Neural crest cell (in vitro differentiated cells): ENCODE measurements around the gene PRAMEF20. TPM values are rescaled to one million over a fixed set of nuclear protein-coding genes. Genes with fewer than 3 reads are reported as not detected.

ENCODE experiments used
- DNase-seq: peaks from one replicate; pipeline ENCODE4 v3.0.0; 2021; ENCODE audit warnings: low read depth, mixed read lengths, low spot score
- H3K27ac Mint-ChIP-seq: one replicate; pipeline ENCODE4 v1.8.0; 2021; ENCODE audit warnings: mild to moderate bottlenecking, mixed read lengths; ENCODE audit not compliant: unreplicated experiment
- H3K27me3 Mint-ChIP-seq: 2 replicates; pipeline ENCODE4 v1.8.0; 2021; ENCODE audit warnings: low read depth, mild to moderate bottlenecking, mixed read lengths
- H3K36me3 Mint-ChIP-seq: 2 replicates; pipeline ENCODE4 v1.8.0; 2021; ENCODE audit warnings: low read depth, mild to moderate bottlenecking, mixed read lengths
- H3K4me1 Mint-ChIP-seq: 2 replicates; pipeline ENCODE4 v1.8.0; 2021; ENCODE audit warnings: mixed read lengths
- H3K4me3 Mint-ChIP-seq: one replicate; pipeline ENCODE4 v1.8.0; 2021; ENCODE audit warnings: mild to moderate bottlenecking, mixed read lengths
- H3K9me3 Mint-ChIP-seq: 2 replicates; pipeline ENCODE4 v1.8.0; 2021; ENCODE audit warnings: mixed read lengths
- CTCF ChIP-seq: fragments of 200-600 bp; sonication (generic); conservative IDR thresholded peaks from 2 replicates; pipeline ENCODE4 v1.5.0; 2021; ENCODE audit warnings: antibody characterized with exemption, mild to moderate bottlenecking
- total RNA-seq: library from RNA; stranded (reverse); gene quantifications from 2 replicates; pipeline ENCODE4 v1.2.1, GENCODE V29; 2021

Gene PRAMEF20
- total RNA-seq, 1 donor from 2014 or later = not detected

GRCh38 chr1:13462682-13463081 is 52.4 kb downstream of the PRAMEF20 start:
- no peak for DNase-seq
- Mint-ChIP-seq H3K4me1 (no peaks in the 10 kb centered on the region), H3K9me3 (no peaks in the 10 kb centered on the region), H3K4me3 (no peak overlapping the region), H3K27me3 (peaks cover 65% of the 10 kb centered on the region), H3K27ac (no peak overlapping the region), H3K36me3 (no peaks in the 10 kb centered on the region)
- TF ChIP-seq CTCF = no peak

- H3K36me3 Mint-ChIP-seq = no peaks in the 10 kb centered on the region
- H3K27ac Mint-ChIP-seq = no peak overlapping the region
- no peaks in the 10 kb centered on the region for H3K9me3 Mint-ChIP-seq
- no peaks in the 10 kb centered on the region for H3K4me1 Mint-ChIP-seq
- H3K27me3 Mint-ChIP-seq = peaks cover 53% of the 10 kb centered on the region
- DNase-seq = no peak
- TF ChIP-seq CTCF = no peak
- H3K4me3 Mint-ChIP-seq = no peak overlapping the region
Observed at GRCh38 chr1:13465515-13465914, 55.3 kb downstream of the PRAMEF20 start.

- H3K4me3 Mint-ChIP-seq = no peak overlapping the region
- H3K36me3 Mint-ChIP-seq = no peaks in the 10 kb centered on the region
- peak; percentile 6 for DNase-seq
- peaks cover 2% of the 10 kb centered on the region for H3K9me3 Mint-ChIP-seq
- TF ChIP-seq CTCF = peak; percentile 49
- H3K27ac Mint-ChIP-seq = no peak overlapping the region
- H3K27me3 Mint-ChIP-seq = peaks cover 38% of the 10 kb centered on the region
- H3K4me1 Mint-ChIP-seq = no peaks in the 10 kb centered on the region
Observed at GRCh38 chr1:13469343-13469742, 59.1 kb downstream of the PRAMEF20 start.

Other genes with a start within 250 kb of the PRAMEF20 start
- not detected in 2 replicates for gene HNRNPCL4, start 244.8 kb upstream of the PRAMEF20 start, total RNA-seq
- gene PRAMEF9, start 238.6 kb upstream of the PRAMEF20 start, total RNA-seq = not detected in 2 replicates
- not detected in 2 replicates for gene PRAMEF13, start 209.0 kb upstream of the PRAMEF20 start, total RNA-seq
- gene PRAMEF18, start 184.3 kb upstream of the PRAMEF20 start, total RNA-seq = not detected in 2 replicates
- not detected in 2 replicates for gene PRAMEF5, start 156.3 kb upstream of the PRAMEF20 start, total RNA-seq
- not detected in 2 replicates for gene PRAMEF8, start 125.3 kb upstream of the PRAMEF20 start, total RNA-seq
- not detected in 2 replicates for gene PRAMEF33, start 106.9 kb upstream of the PRAMEF20 start, total RNA-seq
- gene PRAMEF15, start 94.9 kb upstream of the PRAMEF20 start, total RNA-seq = not detected in 2 replicates
- gene PRAMEF14, start 63.3 kb upstream of the PRAMEF20 start, total RNA-seq = not detected in 2 replicates
- gene PRAMEF19, start 38.5 kb upstream of the PRAMEF20 start, total RNA-seq = not detected in 2 replicates
- not detected in 2 replicates for gene PRAMEF17, start 20.8 kb upstream of the PRAMEF20 start, total RNA-seq
- gene LRRC38, start 103.6 kb downstream of the PRAMEF20 start, total RNA-seq = not detected in 2 replicates
- gene PDPN, start 173.4 kb downstream of the PRAMEF20 start, total RNA-seq = 47.4 and 51.7 TPM in 2 replicates